A549 (cell line): ENCODE results near the gene SNU13.

Source experiments
- CBX2 ChIP-seq: fragments of 200-600 bp; sonication (generic); IDR thresholded peaks from 2 replicates; pipeline ENCODE4 v1.6.1; 2016; ENCODE audit warnings: low read depth, mild to moderate bottlenecking, borderline replicate concordance
- HDAC2 ChIP-seq: fragments of 200-600 bp; sonication (generic); IDR thresholded peaks from 2 replicates; pipeline ENCODE4 v1.6.1; 2016
- POLR2A ChIP-seq: IDR thresholded peaks from 2 replicates; pipeline ENCODE4 v1.6.1; 2012; ENCODE audit warnings: mild to moderate bottlenecking, low read length
- TF ChIP-seq, protein P1 (sequence below): fragments of >200 bp; sonication (Bioruptor Twin); formaldehyde crosslinking; IDR thresholded peaks from 3 replicates; pipeline ENCODE4 v1.5.1; 2016
- TF ChIP-seq, protein P2 (sequence below): fragments of 150-350 bp; IDR thresholded peaks from 2 replicates; pipeline ENCODE4 v1.6.1; 2014; ENCODE audit warnings: low read depth, mild to moderate bottlenecking, low read length

DNA sequence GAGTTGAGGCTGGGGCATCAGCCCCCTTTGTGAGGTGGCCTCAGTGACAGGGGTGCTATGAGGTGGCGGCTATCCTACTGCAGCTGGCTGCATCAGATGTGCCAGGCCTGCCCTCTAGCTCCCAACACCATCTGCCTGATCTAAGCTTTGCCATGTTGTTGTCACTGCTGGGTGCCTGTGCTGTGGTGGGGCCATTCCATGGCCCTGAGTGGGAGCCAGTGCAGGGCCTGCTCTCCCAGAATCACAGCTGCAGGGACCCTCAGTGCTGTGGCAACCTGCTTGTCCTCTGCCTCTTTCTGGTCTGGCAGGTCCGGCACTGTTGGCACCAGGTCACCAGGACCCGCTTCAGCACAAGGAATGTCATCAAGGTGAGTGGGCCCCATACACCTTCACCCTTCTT, 1.8 kb upstream of the SNU13 start:
- TF ChIP-seq, protein P1, sequence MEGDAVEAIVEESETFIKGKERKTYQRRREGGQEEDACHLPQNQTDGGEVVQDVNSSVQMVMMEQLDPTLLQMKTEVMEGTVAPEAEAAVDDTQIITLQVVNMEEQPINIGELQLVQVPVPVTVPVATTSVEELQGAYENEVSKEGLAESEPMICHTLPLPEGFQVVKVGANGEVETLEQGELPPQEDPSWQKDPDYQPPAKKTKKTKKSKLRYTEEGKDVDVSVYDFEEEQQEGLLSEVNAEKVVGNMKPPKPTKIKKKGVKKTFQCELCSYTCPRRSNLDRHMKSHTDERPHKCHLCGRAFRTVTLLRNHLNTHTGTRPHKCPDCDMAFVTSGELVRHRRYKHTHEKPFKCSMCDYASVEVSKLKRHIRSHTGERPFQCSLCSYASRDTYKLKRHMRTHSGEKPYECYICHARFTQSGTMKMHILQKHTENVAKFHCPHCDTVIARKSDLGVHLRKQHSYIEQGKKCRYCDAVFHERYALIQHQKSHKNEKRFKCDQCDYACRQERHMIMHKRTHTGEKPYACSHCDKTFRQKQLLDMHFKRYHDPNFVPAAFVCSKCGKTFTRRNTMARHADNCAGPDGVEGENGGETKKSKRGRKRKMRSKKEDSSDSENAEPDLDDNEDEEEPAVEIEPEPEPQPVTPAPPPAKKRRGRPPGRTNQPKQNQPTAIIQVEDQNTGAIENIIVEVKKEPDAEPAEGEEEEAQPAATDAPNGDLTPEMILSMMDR: no peak
- TF ChIP-seq HDAC2: no peak
- TF ChIP-seq POLR2A: no peak
- TF ChIP-seq, protein P2, sequence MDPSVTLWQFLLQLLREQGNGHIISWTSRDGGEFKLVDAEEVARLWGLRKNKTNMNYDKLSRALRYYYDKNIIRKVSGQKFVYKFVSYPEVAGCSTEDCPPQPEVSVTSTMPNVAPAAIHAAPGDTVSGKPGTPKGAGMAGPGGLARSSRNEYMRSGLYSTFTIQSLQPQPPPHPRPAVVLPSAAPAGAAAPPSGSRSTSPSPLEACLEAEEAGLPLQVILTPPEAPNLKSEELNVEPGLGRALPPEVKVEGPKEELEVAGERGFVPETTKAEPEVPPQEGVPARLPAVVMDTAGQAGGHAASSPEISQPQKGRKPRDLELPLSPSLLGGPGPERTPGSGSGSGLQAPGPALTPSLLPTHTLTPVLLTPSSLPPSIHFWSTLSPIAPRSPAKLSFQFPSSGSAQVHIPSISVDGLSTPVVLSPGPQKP: no peak
- no peak for TF ChIP-seq CBX2
